Panc1 (cell line): Measurements from ENCODE around the gene ZNF43. TPM values are rescaled to one million over a fixed set of nuclear protein-coding genes. Genes with fewer than 3 reads are reported as not detected.

ENCODE experiments used
- ATAC-seq: fragments of 200-7000 bp; cut with Tn5 transposase; 2 replicates; pipeline ENCODE4 v1.9.1; 2020; ENCODE audit warnings: mild to moderate bottlenecking, moderate library complexity
- BruUV-seq: library from RNA; stranded (reverse); fragments of 400-500 nt; replicated peaks from 2 replicates; lab custom pipeline; 2021; lab: Mats Ljungman, UMichigan
- CTCF ChIA-PET: fragments of 300-600 bp; sonication (Branson Sonifier 250); formaldehyde crosslinking; loops from one replicate; lab custom pipeline; 2022; ENCODE audit warnings: antibody characterized with exemption; lab: Charles Lee
- POLR2A ChIA-PET: fragments of 300-600 bp; sonication (Branson Sonifier 250); formaldehyde crosslinking; loops from one replicate; lab custom pipeline; 2022; ENCODE audit warnings: antibody characterized with exemption; lab: Charles Lee
- DNase-seq: peaks from one replicate; pipeline ENCODE4 v3.0.0-alpha.2; 2010; ENCODE audit warnings: low read depth, low spot score
- H3K27ac ChIP-seq: 2 replicates; pipeline ENCODE4 v1.5.1; 2011; ENCODE audit warnings: mild to moderate bottlenecking, low read length, inconsistent platforms
- H3K27me3 ChIP-seq: fragments of 200-500 bp; sonication (Bioruptor generic); 2 replicates; pipeline ENCODE4 v1.6.0; 2014; ENCODE audit warnings: low read length, inconsistent platforms; ENCODE audit not compliant: control insufficient read depth, insufficient read depth
- H3K36me3 ChIP-seq: fragments of 200-500 bp; sonication (Bioruptor generic); 2 replicates; pipeline ENCODE4 v1.5.1; 2014; ENCODE audit warnings: inconsistent platforms, mild to moderate bottlenecking, low read length, moderate library complexity; ENCODE audit not compliant: control insufficient read depth, insufficient read depth
- H3K4me1 ChIP-seq: 2 replicates; pipeline ENCODE4 v1.5.1; 2011; ENCODE audit warnings: inconsistent platforms, mild to moderate bottlenecking, low read length, moderate library complexity; ENCODE audit not compliant: control insufficient read depth, insufficient read depth
- H3K4me3 ChIP-seq, 2 experiments: 2 replicates each; pipeline ENCODE4 v1.5.1; 2011 to 2012; ENCODE audit warnings: low read depth in 2 of 2, low read length in 2 of 2, mild to moderate bottlenecking in 2 of 2, inconsistent platforms in 1 of 2, moderate library complexity in 1 of 2
- H3K9me3 ChIP-seq: fragments of 200-500 bp; sonication (Bioruptor generic); 2 replicates; pipeline ENCODE4 v1.5.1; 2014; ENCODE audit warnings: low read depth, mild to moderate bottlenecking, inconsistent platforms, low read length, moderate library complexity; ENCODE audit not compliant: control insufficient read depth, insufficient read depth
- CTCF ChIP-seq: fragments of 450-650 bp; IDR thresholded peaks from 2 replicates; pipeline ENCODE4 v1.5.1; 2017; ENCODE audit warnings: mild to moderate bottlenecking
- POLR2AphosphoS5 ChIP-seq: IDR thresholded peaks from 2 replicates; pipeline ENCODE4 v1.6.1; 2012; ENCODE audit warnings: mild to moderate bottlenecking, low read depth, low read length, moderate library complexity
- SIN3A ChIP-seq: IDR thresholded peaks from 2 replicates; pipeline ENCODE4 v1.6.1; 2012; ENCODE audit warnings: low read depth, mild to moderate bottlenecking, low read length, moderate library complexity, borderline replicate concordance; ENCODE audit not compliant: insufficient read depth
- TCF7L2 ChIP-seq: IDR thresholded peaks from 2 replicates; pipeline ENCODE4 v1.6.1; 2011; ENCODE audit warnings: mild to moderate bottlenecking, low read depth, low read length, inconsistent platforms
- in situ Hi-C: cut with HindIII; loops from 2 replicates; pipeline ENCODE4 v1.10.0; 2016; ENCODE audit warnings: low sequenced_read_pairs, low pct_unique_long_range_greater_than_20kb
- intact Hi-C: fragments of 100-400 bp; cut with micrococcal nuclease; formaldehyde crosslinking; loops from one replicate; pipeline ENCODE4 v1.10.0; 2022; ENCODE audit not compliant: unreplicated experiment
- total RNA-seq: library from RNA; stranded (reverse); gene quantifications from one replicate; pipeline ENCODE4 v1.2.1, GENCODE V29; 2021; ENCODE audit not compliant: unreplicated experiment
- TF ChIP-seq, protein P1 (sequence below), 2 experiments: IDR thresholded peaks; 2 replicates each; pipeline ENCODE4 v1.6.1; 2011 to 2012; ENCODE audit warnings: low read depth in 2 of 2, control low read depth in 1 of 2, low read length in 1 of 2, mild to moderate bottlenecking in 1 of 2, moderate library complexity in 1 of 2; ENCODE audit not compliant: insufficient read depth in 1 of 2

Gene ZNF43
- total RNA-seq, 1 experiment from 2014 or later: 27.7 TPM

DNA sequence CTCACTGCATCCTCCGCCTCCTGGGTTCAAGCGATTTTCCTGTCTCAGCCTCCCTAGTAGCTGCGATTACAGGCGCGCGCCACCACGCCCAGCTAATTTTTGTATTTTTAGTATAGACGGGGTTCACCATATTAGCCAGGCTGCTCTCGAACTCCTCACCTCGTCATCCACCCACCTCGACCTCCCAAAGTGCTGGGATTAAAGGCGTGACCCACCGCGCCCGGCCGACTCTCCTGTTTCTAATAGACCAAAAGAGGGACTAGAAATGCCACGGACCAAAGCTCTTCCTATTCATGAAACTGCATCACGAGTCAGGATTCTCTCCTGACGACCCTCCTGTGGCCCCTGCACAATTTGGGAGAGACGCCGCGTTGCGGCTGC, 563 bp downstream of the ZNF43 start:
- no TSS peak for BruUV-seq
- no peaks in the 10 kb centered on the region; the same call in 1 of the 2 replicates for H3K9me3 ChIP-seq
- H3K27me3 ChIP-seq: no peaks in the 10 kb centered on the region
- CTCF ChIA-PET: interaction anchor here (1.0 kb wide), 1 partner anchor 17 kb away, joined by 3 read pairs; no protein-coding TSS in a partner anchor
- in situ Hi-C loops (no loop called here), intact Hi-C loops (no loop called here)
- peak overlapping the region; percentile 90 for H3K27ac ChIP-seq
- peak overlapping the region; percentile 85 to 86 for H3K4me3 ChIP-seq
- no peak for ATAC-seq
- TF ChIP-seq CTCF: no peak
- TF ChIP-seq SIN3A: no peak
- TF ChIP-seq POLR2AphosphoS5: no peak
- TF ChIP-seq, protein P1, sequence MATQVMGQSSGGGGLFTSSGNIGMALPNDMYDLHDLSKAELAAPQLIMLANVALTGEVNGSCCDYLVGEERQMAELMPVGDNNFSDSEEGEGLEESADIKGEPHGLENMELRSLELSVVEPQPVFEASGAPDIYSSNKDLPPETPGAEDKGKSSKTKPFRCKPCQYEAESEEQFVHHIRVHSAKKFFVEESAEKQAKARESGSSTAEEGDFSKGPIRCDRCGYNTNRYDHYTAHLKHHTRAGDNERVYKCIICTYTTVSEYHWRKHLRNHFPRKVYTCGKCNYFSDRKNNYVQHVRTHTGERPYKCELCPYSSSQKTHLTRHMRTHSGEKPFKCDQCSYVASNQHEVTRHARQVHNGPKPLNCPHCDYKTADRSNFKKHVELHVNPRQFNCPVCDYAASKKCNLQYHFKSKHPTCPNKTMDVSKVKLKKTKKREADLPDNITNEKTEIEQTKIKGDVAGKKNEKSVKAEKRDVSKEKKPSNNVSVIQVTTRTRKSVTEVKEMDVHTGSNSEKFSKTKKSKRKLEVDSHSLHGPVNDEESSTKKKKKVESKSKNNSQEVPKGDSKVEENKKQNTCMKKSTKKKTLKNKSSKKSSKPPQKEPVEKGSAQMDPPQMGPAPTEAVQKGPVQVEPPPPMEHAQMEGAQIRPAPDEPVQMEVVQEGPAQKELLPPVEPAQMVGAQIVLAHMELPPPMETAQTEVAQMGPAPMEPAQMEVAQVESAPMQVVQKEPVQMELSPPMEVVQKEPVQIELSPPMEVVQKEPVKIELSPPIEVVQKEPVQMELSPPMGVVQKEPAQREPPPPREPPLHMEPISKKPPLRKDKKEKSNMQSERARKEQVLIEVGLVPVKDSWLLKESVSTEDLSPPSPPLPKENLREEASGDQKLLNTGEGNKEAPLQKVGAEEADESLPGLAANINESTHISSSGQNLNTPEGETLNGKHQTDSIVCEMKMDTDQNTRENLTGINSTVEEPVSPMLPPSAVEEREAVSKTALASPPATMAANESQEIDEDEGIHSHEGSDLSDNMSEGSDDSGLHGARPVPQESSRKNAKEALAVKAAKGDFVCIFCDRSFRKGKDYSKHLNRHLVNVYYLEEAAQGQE (IDR thresholded peaks at IDR 0.05; ENCODE audit: insufficient read depth in 1 of 2, low read depth in 2 of 2, low read length in 1 of 2): no peak
- TF ChIP-seq TCF7L2: no peak
- H3K4me1 ChIP-seq: peaks cover 4% of the 10 kb centered on the region; the same call in 1 of the 2 replicates
- POLR2A ChIA-PET: interaction anchor here (0.5 to 0.9 kb wide), 6 partner anchors 16 to 1464 kb away, joined by 3 to 6 read pairs (median 4); no protein-coding TSS in a partner anchor
- no peaks in the 10 kb centered on the region; the same call in 1 of the 2 replicates for H3K36me3 ChIP-seq
- DNase-seq: no peak

DNA sequence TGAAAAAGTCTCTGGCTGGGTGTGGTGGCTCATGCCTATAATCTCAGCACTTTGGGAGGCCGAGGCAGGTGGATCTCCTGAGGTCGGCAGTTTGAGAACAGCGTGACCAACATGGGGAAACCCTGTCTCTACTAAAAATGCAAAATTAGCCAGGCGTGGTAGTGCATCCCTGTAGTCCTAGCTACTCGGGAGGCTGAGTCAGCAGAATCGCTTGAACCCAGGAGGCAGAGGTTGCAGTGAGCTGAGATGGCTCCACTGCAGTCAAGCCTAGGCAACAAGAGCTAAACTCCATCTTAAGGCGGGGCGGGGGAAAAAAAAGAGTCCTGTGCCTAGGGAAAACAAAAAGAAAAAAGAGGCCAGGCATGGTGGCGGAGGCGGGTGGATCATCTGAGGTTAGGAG, 2.2 kb downstream of the ZNF43 start:
- ATAC-seq: no peak
- no peak for TF ChIP-seq SIN3A
- no peak for TF ChIP-seq TCF7L2
- TF ChIP-seq, protein P1 (IDR thresholded peaks at IDR 0.05; ENCODE audit: insufficient read depth in 1 of 2, low read depth in 2 of 2, low read length in 1 of 2): no peak
- TF ChIP-seq POLR2AphosphoS5: no peak
- TF ChIP-seq CTCF: no peak
- no peak for DNase-seq
- H3K4me3 ChIP-seq: no peak overlapping the region
- H3K27ac ChIP-seq: no peak overlapping the region
- H3K9me3 ChIP-seq: peaks cover 6% of the 10 kb centered on the region; the same call in 1 of the 2 replicates
- CTCF ChIA-PET: no interaction called here
- POLR2A ChIA-PET: no interaction called here
- intact Hi-C loops (no loop called here), in situ Hi-C loops (no loop called here)
- H3K36me3 ChIP-seq: no peaks in the 10 kb centered on the region
- H3K27me3 ChIP-seq: no peaks in the 10 kb centered on the region
- no TSS peak for BruUV-seq
- H3K4me1 ChIP-seq: peaks cover 4% of the 10 kb centered on the region; the same call in 1 of the 2 replicates
